ENCODE data around the gene MCM3AP.

MCM3AP gene

GRCh38 chr21:46211786-46212720, 73.4 kb downstream of the MCM3AP start:
- Histone ChIP-seq H4K8ac (ENCODE audit: low read depth, low read length) (no peak overlapping the region), H2BK120ac (ENCODE audit: low read depth, low read length) (no peak overlapping the region), H3K4ac (ENCODE audit: low read length) (no peak overlapping the region), H3K36me3 (replicated peaks in 1 of 2; ENCODE audit: control insufficient read depth in 2 of 2, insufficient read depth in 2 of 2, low read length in 2 of 2) (peaks cover 67 to 94% of the 10 kb centered on the region in 2 donors), H2AK5ac (ENCODE audit: low read depth, low read length) (no peak overlapping the region), H2AFZ (ENCODE audit: low read length) (no peak overlapping the region), H2BK12ac (ENCODE audit: low read length) (no peak overlapping the region), H3K27me3 (ENCODE audit: control insufficient read depth in 3 of 3, insufficient read depth in 3 of 3, low read depth in 1 of 3, low read length in 3 of 3) (no peaks in the 10 kb centered on the region), H3K4me1 (ENCODE audit: control insufficient read depth in 2 of 2, insufficient read depth in 1 of 2, low read depth in 1 of 2, low read length in 2 of 2) (peaks cover 0 to 2% of the 10 kb centered on the region in 2 donors), H2BK5ac (ENCODE audit: low read length) (no peak overlapping the region), H3K18ac (ENCODE audit: low read length) (peak overlapping the region; percentile 38), H3K4me3 (ENCODE audit: low read length in 2 of 2) (no peak overlapping the region), H3K9me3 (replicated peaks in 1 of 2; ENCODE audit: control insufficient read depth in 2 of 2, insufficient read depth in 1 of 2, low read depth in 1 of 2, low read length in 2 of 2) (no peaks in the 10 kb centered on the region), H2BK15ac (ENCODE audit: low read length) (no peak overlapping the region), H4K91ac (ENCODE audit: low read depth, low read length, poor library complexity) (peak overlapping the region; percentile 30), H3K27ac (replicated peaks; ENCODE audit: low read length) (no peak overlapping the region), H3K4me2 (ENCODE audit: insufficient read depth, low read length, poor library complexity, severe bottlenecking) (no peak overlapping the region), H3K23ac (ENCODE audit: low read depth, low read length, poor library complexity) (peak overlapping the region; percentile 80), H3K79me1 (ENCODE audit: low read depth, low read length) (peaks cover 24% of the 10 kb centered on the region), H3K9ac (ENCODE audit: low read depth, low read length, poor library complexity) (peak overlapping the region; percentile 50), H3K14ac (ENCODE audit: low read length) (no peak overlapping the region)
- DNase-seq (ENCODE audit: low spot score) = no peak
- WGBS, 2 donors (ENCODE audit: extremely low coverage in 2 of 2, insufficient read length in 2 of 2, insufficient replicate concordance in 1 of 2) = no CpG with 5 or more reads among the region's 23 CpGs

GRCh38 chr21:46211376-46211775, 74.0 kb downstream of the MCM3AP start:
- no peak overlapping the region for H3K27ac ChIP-seq (replicated peaks; ENCODE audit: low read length)
- peaks cover 72 to 96% of the 10 kb centered on the region in 2 donors for H3K36me3 ChIP-seq (replicated peaks in 1 of 2; ENCODE audit: control insufficient read depth in 2 of 2, insufficient read depth in 2 of 2, low read length in 2 of 2)
- H4K8ac ChIP-seq (ENCODE audit: low read depth, low read length) = no peak overlapping the region
- H3K23ac ChIP-seq (ENCODE audit: low read depth, low read length, poor library complexity) = no peak overlapping the region
- H3K4ac ChIP-seq (ENCODE audit: low read length) = no peak overlapping the region
- H3K79me1 ChIP-seq (ENCODE audit: low read depth, low read length) = peaks cover 26% of the 10 kb centered on the region
- no peak overlapping the region for H2AFZ ChIP-seq (ENCODE audit: low read length)
- no peak overlapping the region for H3K18ac ChIP-seq (ENCODE audit: low read length)
- no peak overlapping the region for H2BK15ac ChIP-seq (ENCODE audit: low read length)
- no peak overlapping the region for H3K9ac ChIP-seq (ENCODE audit: low read depth, low read length, poor library complexity)
- no peak overlapping the region for H3K14ac ChIP-seq (ENCODE audit: low read length)
- peak overlapping the region; percentile 30 for H4K91ac ChIP-seq (ENCODE audit: low read depth, low read length, poor library complexity)
- no peak overlapping the region for H2BK12ac ChIP-seq (ENCODE audit: low read length)
- H3K4me2 ChIP-seq (ENCODE audit: insufficient read depth, low read length, poor library complexity, severe bottlenecking) = no peak overlapping the region
- no peaks in the 10 kb centered on the region for H3K27me3 ChIP-seq (ENCODE audit: control insufficient read depth in 3 of 3, insufficient read depth in 3 of 3, low read depth in 1 of 3, low read length in 3 of 3)
- H3K4me1 ChIP-seq (ENCODE audit: control insufficient read depth in 2 of 2, insufficient read depth in 1 of 2, low read depth in 1 of 2, low read length in 2 of 2) = peaks cover 0 to 2% of the 10 kb centered on the region in 2 donors
- no peaks in the 10 kb centered on the region for H3K9me3 ChIP-seq (replicated peaks in 1 of 2; ENCODE audit: control insufficient read depth in 2 of 2, insufficient read depth in 1 of 2, low read depth in 1 of 2, low read length in 2 of 2)
- DNase-seq (ENCODE audit: low spot score) = no peak
- H2BK5ac ChIP-seq (ENCODE audit: low read length) = no peak overlapping the region
- no peak overlapping the region for H2BK120ac ChIP-seq (ENCODE audit: low read depth, low read length)
- no CpG with 5 or more reads among the region's 7 CpGs for WGBS, 2 donors (ENCODE audit: extremely low coverage in 2 of 2, insufficient read length in 2 of 2, insufficient replicate concordance in 1 of 2)
- no peak overlapping the region for H2AK5ac ChIP-seq (ENCODE audit: low read depth, low read length)
- no peak overlapping the region for H3K4me3 ChIP-seq (ENCODE audit: low read length in 2 of 2)

- Histone ChIP-seq H2BK15ac (ENCODE audit: low read length) (no peak overlapping the region), H3K27me3 (ENCODE audit: control insufficient read depth in 3 of 3, insufficient read depth in 3 of 3, low read depth in 1 of 3, low read length in 3 of 3) (no peaks in the 10 kb centered on the region), H2AFZ (ENCODE audit: low read length) (no peak overlapping the region), H3K14ac (ENCODE audit: low read length) (no peak overlapping the region), H2AK5ac (ENCODE audit: low read depth, low read length) (no peak overlapping the region), H3K9me3 (replicated peaks in 1 of 2; ENCODE audit: control insufficient read depth in 2 of 2, insufficient read depth in 1 of 2, low read depth in 1 of 2, low read length in 2 of 2) (no peaks in the 10 kb centered on the region), H2BK120ac (ENCODE audit: low read depth, low read length) (no peak overlapping the region), H3K4me3 (ENCODE audit: low read length in 2 of 2) (no peak overlapping the region), H3K4me2 (ENCODE audit: insufficient read depth, low read length, poor library complexity, severe bottlenecking) (no peak overlapping the region), H3K23ac (ENCODE audit: low read depth, low read length, poor library complexity) (peak overlapping the region; percentile 65), H3K79me1 (ENCODE audit: low read depth, low read length) (peaks cover 28% of the 10 kb centered on the region), H2BK5ac (ENCODE audit: low read length) (no peak overlapping the region), H3K9ac (ENCODE audit: low read depth, low read length, poor library complexity) (peak overlapping the region; percentile 21), H3K36me3 (replicated peaks in 1 of 2; ENCODE audit: control insufficient read depth in 2 of 2, insufficient read depth in 2 of 2, low read length in 2 of 2) (peaks cover 74 to 96% of the 10 kb centered on the region in 2 donors), H4K91ac (ENCODE audit: low read depth, low read length, poor library complexity) (no peak overlapping the region), H3K27ac (replicated peaks; ENCODE audit: low read length) (no peak overlapping the region), H4K8ac (ENCODE audit: low read depth, low read length) (no peak overlapping the region), H3K18ac (ENCODE audit: low read length) (peak overlapping the region; percentile 85), H3K4me1 (ENCODE audit: control insufficient read depth in 2 of 2, insufficient read depth in 1 of 2, low read depth in 1 of 2, low read length in 2 of 2) (peaks cover 0 to 2% of the 10 kb centered on the region in 2 donors), H3K4ac (ENCODE audit: low read length) (no peak overlapping the region), H2BK12ac (ENCODE audit: low read length) (no peak overlapping the region)
- no CpG with 5 or more reads among the region's 16 CpGs for WGBS, 2 donors (ENCODE audit: extremely low coverage in 2 of 2, insufficient read length in 2 of 2, insufficient replicate concordance in 1 of 2)
- no peak for DNase-seq (ENCODE audit: low spot score)
These were observed 74.9 kb downstream of the MCM3AP start for GRCh38 chr21:46210378-46211136.
